Peyer's patch (tissue), 4 donors: ENCODE data around the gene GLDC.

Experiments used
- CTCF ChIP-seq, 6 experiments: fragments of 450-650 bp in 4 of 6; fragments of 200-600 bp in 2 of 6; sonication (generic) in 1 of 6; IDR thresholded peaks; one replicate each; pipeline ENCODE4 v1.5.1; 2017 to 2019; ENCODE audit warnings: antibody characterized with exemption in 6 of 6, mild to moderate bottlenecking in 3 of 6, moderate library complexity in 1 of 6
- POLR2A ChIP-seq, 2 donors: fragments of 450-650 bp; IDR thresholded peaks; one replicate each; pipeline ENCODE4 v1.5.1; 2017; ENCODE audit warnings: antibody characterized with exemption in 2 of 2, mild to moderate bottlenecking in 2 of 2, moderate library complexity in 2 of 2

- no peak for TF ChIP-seq CTCF (IDR thresholded peaks at IDR 0.05)
- TF ChIP-seq POLR2A (IDR thresholded peaks at IDR 0.05) = no peak
Observed at GRCh38 chr9:6677803-6678202, 32.3 kb upstream of the GLDC start.
